OCI-LY7 (cell line): Measurements from ENCODE around the gene HAPLN2. TPM values are rescaled to one million over a fixed set of nuclear protein-coding genes. Genes with fewer than 3 reads are reported as not detected.

Source experiments
- Bru-seq: library from RNA; stranded (reverse); fragments of 400-500 nt; gene quantifications from one replicate; lab custom pipeline; 2021; lab: Mats Ljungman, UMichigan
- BruChase-seq, 2 experiments: library from RNA; stranded (reverse); fragments of 400-500 nt; gene quantifications; one replicate each; lab custom pipeline; 2021; lab: Mats Ljungman, UMichigan
- BruUV-seq: library from RNA; stranded (reverse); fragments of 400-500 nt; replicated peaks from 2 replicates; lab custom pipeline; 2021; lab: Mats Ljungman, UMichigan
- CTCF ChIA-PET: fragments of 300-600 bp; sonication (Branson Sonifier 250); formaldehyde crosslinking; loops from one replicate; lab custom pipeline; 2022; ENCODE audit warnings: antibody characterized with exemption; ENCODE audit not compliant: unreplicated experiment; lab: Charles Lee
- POLR2A ChIA-PET: fragments of 300-600 bp; sonication (Branson Sonifier 250); formaldehyde crosslinking; loops from one replicate; lab custom pipeline; 2022; ENCODE audit warnings: antibody characterized with exemption; lab: Charles Lee
- DNase-seq: peaks from one replicate; pipeline ENCODE4 v3.0.0-alpha.2; 2015; ENCODE audit warnings: low spot score
- H2AFZ ChIP-seq: fragments of 200-600 bp; sonication (generic), shearing (Covaris generic); 2 replicates; pipeline ENCODE4 v1.6.1; 2014; ENCODE audit warnings: mild to moderate bottlenecking, antibody characterized with exemption, low read length, moderate library complexity
- H3K27ac ChIP-seq: fragments of 200-600 bp; sonication (generic); 2 replicates; pipeline ENCODE4 v1.5.1; 2014; ENCODE audit warnings: mixed run types, low read depth, mild to moderate bottlenecking, moderate library complexity, low read length, inconsistent platforms; ENCODE audit not compliant: poor library complexity, severe bottlenecking
- H3K36me3 ChIP-seq: fragments of 200-600 bp; sonication (generic); 2 replicates; pipeline ENCODE4 v1.6.1; 2014; ENCODE audit warnings: mild to moderate bottlenecking, antibody characterized with exemption, low read length, moderate library complexity, mixed read lengths; ENCODE audit not compliant: insufficient read depth
- H3K4me1 ChIP-seq: fragments of 200-600 bp; sonication (generic); 2 replicates; pipeline ENCODE4 v1.5.1; 2014; ENCODE audit warnings: mild to moderate bottlenecking, low read length; ENCODE audit not compliant: insufficient read depth, poor library complexity, severe bottlenecking
- H3K4me2 ChIP-seq: fragments of 200-600 bp; sonication (generic); 2 replicates; pipeline ENCODE4 v1.6.1; 2014; ENCODE audit warnings: mild to moderate bottlenecking, low read length
- H3K4me3 ChIP-seq: fragments of 200-600 bp; sonication (generic); 2 replicates; pipeline ENCODE4 v1.5.1; 2014; ENCODE audit warnings: mild to moderate bottlenecking, low read depth, low read length; ENCODE audit not compliant: poor library complexity, severe bottlenecking
- H3K79me2 ChIP-seq: fragments of 200-600 bp; sonication (generic); 2 replicates; pipeline ENCODE4 v1.6.1; 2016; ENCODE audit warnings: low read depth, mild to moderate bottlenecking, low read length, moderate library complexity, mixed read lengths; ENCODE audit not compliant: insufficient read depth
- H3K9me2 ChIP-seq: fragments of 200-600 bp; sonication (generic); 2 replicates; pipeline ENCODE4 v1.6.1; 2016; ENCODE audit warnings: mild to moderate bottlenecking, low read length, mixed read lengths; ENCODE audit not compliant: insufficient read depth
- H3K9me3 ChIP-seq: fragments of 200-600 bp; sonication (generic); 2 replicates; pipeline ENCODE4 v1.6.1; 2014; ENCODE audit warnings: mild to moderate bottlenecking, mixed run types, low read length, mixed read lengths
- H4K20me1 ChIP-seq: fragments of 200-600 bp; sonication (generic); 2 replicates; pipeline ENCODE4 v1.6.1; 2014; ENCODE audit warnings: mild to moderate bottlenecking, antibody characterized with exemption, low read length, moderate library complexity, mixed read lengths; ENCODE audit not compliant: insufficient read depth
- CTCF ChIP-seq: fragments of 200-600 bp; sonication (generic); conservative IDR thresholded peaks from 2 replicates; pipeline ENCODE4 v1.5.1; 2014; ENCODE audit warnings: mild to moderate bottlenecking, antibody characterized with exemption, low read length, moderate library complexity, mixed read lengths
- EZH2phosphoT487 ChIP-seq: fragments of 200-600 bp; sonication (generic); IDR thresholded peaks from 2 replicates; pipeline ENCODE4 v1.6.1; 2018; ENCODE audit warnings: low read depth, borderline replicate concordance, mild to moderate bottlenecking, mixed run types, antibody characterized with exemption, low read length, moderate library complexity, mixed read lengths
- intact Hi-C: fragments of 100-400 bp; cut with micrococcal nuclease; formaldehyde crosslinking; loops from one replicate; pipeline ENCODE4 v1.10.0; 2022; ENCODE audit not compliant: unreplicated experiment
- long read RNA-seq: library from polyadenylated mRNA; stranded (forward); transcript quantifications from one replicate; pipeline ENCODE4 v2.0.0, GENCODE V29; 2022
- total RNA-seq, 2 experiments: library from RNA; depleted of rRNA in 1 of 2; stranded (reverse); fragments of >200 nt in 1 of 2; shearing (Covaris generic) in 1 of 2; gene quantifications; 2 replicates each; pipeline ENCODE4 v1.2.3, GENCODE V29; 2014 to 2022

Gene HAPLN2
- 0.41 and 0.62 TPM in 2 replicates for total RNA-seq (2014; rRNA removed; shearing (Covaris generic))
- 1.1 and 1.4 TPM in 2 replicates for total RNA-seq (2022)
- Bru-seq, nascent RNA = percentile 11 among the genes with signal in this experiment
- percentile 26 among the genes with signal in this experiment for BruChase-seq, experiment 1, labeled RNA remaining after a 6-hour chase
- BruChase-seq, experiment 2, labeled RNA remaining after a 2-hour chase = percentile 13 among the genes with signal in this experiment
- long read RNA-seq = 0 reads

GRCh38 chr1:156618853-156619581, at the start of gene HAPLN2:
TSS of gene HAPLN2 (plus strand) at chr1:156619415. CDS start at chr1:156623491, 4,076 bp downstream.
- Histone ChIP-seq H3K9me2 (no peaks in the 10 kb centered on the region), H4K20me1 (no peaks in the 10 kb centered on the region), H3K4me1 (no peaks in the 10 kb centered on the region), H3K79me2 (no peaks in the 10 kb centered on the region), H3K4me3 (no peak within 1 kb of the TSS), H2AFZ (no peak within 1 kb of the TSS), H3K36me3 (no peaks in the 10 kb centered on the region), H3K9me3 (no peaks in the 10 kb centered on the region), H3K4me2 (no peak within 1 kb of the TSS), H3K27ac (no peak within 1 kb of the TSS)
- POLR2A ChIA-PET = no interaction called here
- peak; percentile 78 for TF ChIP-seq CTCF
- TF ChIP-seq EZH2phosphoT487 = no peak
- intact Hi-C loops = no loop called here
- DNase-seq = peak; percentile 45
- CTCF ChIA-PET = interaction anchor here (0.6 to 1.2 kb wide), 2 partner anchors 10 to 257 kb away, joined by 4 to 15 read pairs; no protein-coding TSS in a partner anchor
- no TSS peak for BruUV-seq

GRCh38 chr1:156571261-156571852, 47.9 kb upstream of the HAPLN2 start:
- Histone ChIP-seq H2AFZ (peak overlapping the region; percentile 62; the same call in 1 of the 2 replicates), H3K36me3 (peaks cover 9% of the 10 kb centered on the region), H3K4me2 (peak overlapping the region; percentile 78), H3K27ac (no peak overlapping the region), H3K9me2 (no peaks in the 10 kb centered on the region), H4K20me1 (no peaks in the 10 kb centered on the region), H3K4me3 (peak overlapping the region; percentile 75), H3K4me1 (peaks cover 16% of the 10 kb centered on the region), H3K9me3 (no peaks in the 10 kb centered on the region), H3K79me2 (no peaks in the 10 kb centered on the region)
- ChIA-PET CTCF (interaction anchor here (1.1 kb wide), 1 partner anchor 9 kb away, joined by 3 read pairs; no protein-coding TSS in a partner anchor), POLR2A (interaction anchor here (0.6 to 1.2 kb wide), 3 partner anchors 10 to 394 kb away, joined by 3 to 5 read pairs (median 3); no protein-coding TSS in a partner anchor)
- intact Hi-C loops = no loop called here
- TF ChIP-seq EZH2phosphoT487 (no peak), CTCF (no peak)
- DNase-seq = no peak
- no TSS peak for BruUV-seq
